HK-2 (cell line): ENCODE measurements around the gene SLC39A11.

ENCODE experiments used
- DNase-seq: peaks from one replicate; pipeline ENCODE4 v3.0.0-alpha.2; 2018; ENCODE audit not compliant: unreplicated experiment

Gene SLC39A11

DNA sequence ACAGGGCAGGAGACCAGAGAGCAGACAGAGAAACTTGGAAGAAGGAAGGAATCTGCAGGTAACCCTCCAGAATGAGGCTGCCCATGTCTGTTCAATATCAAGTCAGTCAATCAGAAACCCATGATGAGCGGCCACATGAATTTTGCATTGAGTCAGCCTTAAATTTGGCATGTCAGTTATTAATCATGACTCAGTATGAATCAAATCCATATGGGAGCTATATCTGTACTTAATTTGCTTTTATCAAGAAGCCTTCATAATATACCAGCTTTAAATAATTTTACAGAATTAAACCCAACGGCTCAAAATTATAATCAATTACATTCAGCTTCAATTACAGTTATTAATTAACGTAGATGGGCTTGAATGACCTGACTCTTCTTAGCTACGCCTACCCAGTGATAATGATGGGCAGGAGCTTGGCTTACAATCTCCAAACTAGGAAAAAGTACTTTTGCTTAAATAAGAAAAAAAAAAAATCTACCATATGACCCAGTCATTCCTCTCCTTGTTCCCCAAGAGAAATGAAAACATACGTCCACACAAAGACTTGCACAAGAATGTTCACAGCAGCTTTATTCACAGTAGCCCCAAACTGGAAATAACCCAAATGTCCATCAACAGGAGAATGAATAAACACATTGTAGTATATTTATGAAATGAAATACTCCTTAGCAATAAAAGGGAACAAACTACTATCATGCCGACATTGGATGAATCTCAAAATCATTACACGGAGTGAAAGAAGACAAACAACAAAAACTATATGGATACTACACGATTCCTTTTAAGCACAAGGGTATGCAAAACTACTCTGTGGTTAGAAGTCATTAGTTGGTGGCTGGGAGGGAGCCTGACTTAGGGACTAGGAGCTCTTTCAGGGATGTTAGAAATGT lies 48.6 kb downstream of the SLC39A11 start:
- no peak for DNase-seq

DNA sequence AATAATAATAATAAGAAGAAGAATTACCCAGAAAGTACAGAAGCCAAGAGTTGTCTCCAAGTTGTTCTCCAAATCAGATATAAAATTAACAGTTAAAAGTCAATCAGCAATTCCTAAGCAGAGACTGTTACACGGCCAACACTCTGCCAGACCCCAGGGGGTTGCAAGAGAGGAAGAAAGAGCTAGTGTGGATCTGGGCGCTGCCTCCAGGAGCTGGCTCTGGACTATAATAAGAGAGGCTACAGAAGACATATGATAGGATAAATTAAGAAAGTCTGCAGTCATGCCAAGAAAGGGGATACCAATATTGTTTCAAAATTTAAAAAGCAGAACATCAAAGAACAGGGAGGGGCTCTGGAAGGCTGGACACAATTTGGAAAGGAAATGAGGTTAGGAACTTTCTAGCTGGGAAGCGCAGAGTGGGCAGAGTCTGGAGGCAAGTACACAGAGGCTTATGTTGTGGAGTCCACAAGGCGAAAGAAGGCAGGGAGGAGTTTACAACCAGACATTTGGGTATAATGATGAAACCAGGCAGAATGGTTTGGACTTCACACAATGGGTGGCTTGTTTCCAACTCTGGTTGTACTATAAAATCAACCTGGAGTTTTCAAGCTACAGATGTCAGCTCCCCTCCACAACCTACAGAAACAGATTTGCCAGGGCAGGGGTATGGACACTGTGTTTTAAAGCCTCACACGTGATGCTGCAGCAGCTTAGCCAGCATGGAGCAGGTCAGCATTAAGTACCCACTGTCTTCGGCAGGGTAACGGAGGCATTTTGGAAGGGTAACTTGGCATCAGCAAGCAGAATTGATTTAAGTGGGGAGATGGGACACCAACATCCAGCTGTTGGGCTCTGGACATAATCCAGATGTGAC lies 49.4 kb downstream of the SLC39A11 start:
- no peak for DNase-seq

DNA sequence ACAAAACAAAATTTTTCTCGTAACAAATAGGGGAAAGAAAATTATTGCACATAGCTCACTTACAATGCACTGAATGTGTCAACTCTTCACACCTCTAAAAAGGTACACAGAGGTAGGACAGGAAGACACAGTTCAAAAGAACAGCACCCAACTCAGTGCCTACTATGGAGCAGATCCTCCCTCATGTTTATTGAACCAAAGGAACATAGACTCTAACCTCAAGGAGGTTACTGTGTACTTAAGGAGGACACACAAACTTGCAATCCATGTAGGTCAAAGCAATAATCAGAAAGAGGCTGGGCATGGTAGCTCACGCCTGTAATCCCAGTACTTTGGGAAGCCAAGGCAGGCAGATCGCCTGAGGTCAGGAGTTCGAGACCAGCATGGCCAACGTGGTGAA lies 50.3 kb downstream of the SLC39A11 start:
- no peak for DNase-seq

DNA sequence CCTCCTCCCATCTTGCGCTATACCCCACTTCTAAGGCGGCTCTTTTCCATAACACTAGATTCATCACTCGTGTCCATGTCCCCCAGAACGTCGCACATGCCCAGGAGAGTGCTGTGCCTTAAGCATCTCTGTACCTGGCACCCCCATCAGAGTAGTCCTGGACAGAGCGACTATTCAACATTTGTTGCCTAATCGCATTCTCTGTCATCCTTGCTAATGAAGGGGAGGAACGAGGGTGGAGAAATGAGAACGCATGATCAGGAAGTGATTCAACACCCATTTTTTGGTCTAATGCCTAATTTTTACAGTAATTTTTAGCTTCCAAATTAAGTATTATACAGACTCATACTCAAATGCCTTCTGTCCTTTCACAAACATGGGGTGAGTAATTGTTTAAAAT lies 53.2 kb downstream of the SLC39A11 start:
- DNase-seq, result no peak

DNA sequence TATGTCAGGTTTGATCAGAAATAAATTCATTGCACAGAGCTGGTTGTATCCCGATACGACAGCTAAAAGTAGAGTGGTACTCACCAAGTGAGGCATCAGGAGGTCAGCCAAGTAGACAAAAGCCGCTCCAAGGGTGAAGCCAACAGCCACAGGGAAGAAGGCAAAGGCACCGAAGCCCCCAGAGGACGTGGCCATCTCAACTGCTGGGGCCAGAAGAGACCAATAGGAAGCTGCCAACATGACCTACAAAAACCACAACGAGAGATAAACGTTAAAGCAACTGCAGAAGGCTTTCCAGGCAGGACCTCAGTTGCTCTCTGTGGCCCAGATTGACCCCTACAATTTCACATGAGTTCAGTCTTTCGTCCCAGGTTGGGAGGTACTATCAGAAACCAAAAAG lies 61.0 kb downstream of the SLC39A11 start:
- no peak for DNase-seq

DNA sequence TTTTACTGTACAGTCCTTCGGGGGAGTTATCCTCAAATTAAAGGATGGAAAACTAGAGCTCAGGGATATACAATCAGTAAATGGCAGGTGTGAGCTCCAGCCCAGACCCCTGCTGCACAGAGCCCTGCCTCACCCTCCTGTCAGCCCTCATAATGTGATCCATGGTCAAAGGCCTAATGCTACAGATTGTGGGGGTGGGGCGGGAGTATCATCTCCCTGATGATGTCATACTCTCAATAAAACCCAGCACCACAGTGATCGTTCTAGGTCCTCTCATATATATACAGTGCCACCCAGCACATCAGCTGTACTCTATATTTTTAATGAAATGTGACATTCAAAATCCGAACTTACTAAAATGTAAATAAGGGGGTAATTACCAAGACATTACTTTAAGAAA lies 61.5 kb downstream of the SLC39A11 start:
- DNase-seq, result no peak

DNA sequence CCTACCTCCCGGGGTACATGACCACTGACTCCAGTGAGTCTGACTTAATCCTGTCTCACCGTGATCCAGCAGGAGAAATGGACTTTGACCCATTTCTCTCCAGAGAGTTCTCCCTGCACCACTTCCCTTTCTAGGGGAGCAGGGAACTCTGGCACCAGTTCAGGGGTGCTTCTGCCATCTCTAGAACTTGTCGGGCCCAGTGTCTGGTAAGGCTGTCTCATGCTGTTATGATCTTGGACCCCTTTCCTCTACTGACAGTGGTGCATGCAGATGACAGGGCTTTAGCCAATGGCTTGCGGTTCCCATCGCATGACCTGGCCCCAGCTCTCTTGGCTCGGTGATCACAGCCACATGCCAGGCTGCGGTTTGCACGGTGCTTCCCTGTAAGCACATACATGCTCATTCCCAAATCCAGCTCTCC lies 62.0 kb downstream of the SLC39A11 start:
- peak; percentile 7 for DNase-seq

DNA sequence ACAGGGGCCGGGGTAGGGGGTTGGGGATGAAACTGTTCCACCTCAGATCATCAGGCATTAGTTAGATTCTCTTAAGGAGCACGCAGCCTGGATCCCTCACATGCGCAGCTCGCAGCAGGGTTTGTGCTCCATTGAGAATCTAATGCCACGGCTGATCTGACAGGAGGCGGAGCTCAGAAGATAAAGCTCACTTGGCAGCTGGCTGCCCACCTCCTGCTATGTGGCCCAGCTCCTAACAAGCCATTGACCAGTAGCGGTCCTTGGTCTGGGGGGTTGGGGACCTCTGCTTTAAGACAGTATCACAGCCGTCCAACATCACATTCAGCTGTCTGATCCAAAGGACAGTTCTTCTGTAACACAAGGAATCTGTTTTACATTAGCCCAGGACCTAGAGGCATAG lies 62.5 kb downstream of the SLC39A11 start:
- no peak for DNase-seq

DNA sequence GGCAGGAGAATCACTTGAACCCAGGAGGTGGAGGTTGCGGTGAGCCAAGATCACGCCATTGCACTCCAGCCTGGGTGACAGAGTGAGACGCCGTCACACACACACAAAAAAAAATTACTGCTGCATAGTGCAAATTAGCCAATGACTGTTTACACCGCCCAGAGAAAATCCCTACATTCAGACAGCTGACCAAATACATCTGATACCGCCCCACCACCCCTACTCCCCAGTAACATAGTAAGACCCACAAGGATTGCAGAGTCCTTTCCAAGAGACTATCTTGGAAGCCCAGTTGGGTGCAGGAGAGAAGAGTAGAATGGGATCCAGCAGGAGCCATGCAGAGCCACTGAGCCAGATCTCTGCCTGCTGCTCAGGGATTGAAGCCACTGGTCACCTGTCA lies 63.5 kb downstream of the SLC39A11 start:
- no peak for DNase-seq

DNA sequence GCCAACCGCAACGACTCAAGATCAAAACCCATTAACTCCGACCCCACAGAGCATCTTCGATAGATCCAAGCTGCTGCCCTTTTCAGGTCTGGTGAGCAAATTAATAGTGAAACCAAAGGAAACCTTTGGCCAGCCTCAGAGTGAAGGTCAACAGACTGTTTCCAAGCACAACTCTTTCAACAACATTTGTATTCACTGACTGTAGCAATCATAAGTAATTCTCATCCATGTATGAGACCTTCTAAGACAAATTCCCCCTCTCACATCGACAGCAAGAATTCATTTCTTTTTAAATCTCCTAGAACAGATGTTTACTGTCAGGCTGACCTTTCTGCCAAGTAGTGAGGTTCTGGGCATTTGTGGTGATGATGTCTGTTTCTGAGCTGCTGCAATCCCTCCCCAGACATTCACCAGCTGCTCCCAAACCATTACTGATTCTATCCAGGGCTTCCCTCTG lies 64.2 kb downstream of the SLC39A11 start:
- DNase-seq, result no peak

DNA sequence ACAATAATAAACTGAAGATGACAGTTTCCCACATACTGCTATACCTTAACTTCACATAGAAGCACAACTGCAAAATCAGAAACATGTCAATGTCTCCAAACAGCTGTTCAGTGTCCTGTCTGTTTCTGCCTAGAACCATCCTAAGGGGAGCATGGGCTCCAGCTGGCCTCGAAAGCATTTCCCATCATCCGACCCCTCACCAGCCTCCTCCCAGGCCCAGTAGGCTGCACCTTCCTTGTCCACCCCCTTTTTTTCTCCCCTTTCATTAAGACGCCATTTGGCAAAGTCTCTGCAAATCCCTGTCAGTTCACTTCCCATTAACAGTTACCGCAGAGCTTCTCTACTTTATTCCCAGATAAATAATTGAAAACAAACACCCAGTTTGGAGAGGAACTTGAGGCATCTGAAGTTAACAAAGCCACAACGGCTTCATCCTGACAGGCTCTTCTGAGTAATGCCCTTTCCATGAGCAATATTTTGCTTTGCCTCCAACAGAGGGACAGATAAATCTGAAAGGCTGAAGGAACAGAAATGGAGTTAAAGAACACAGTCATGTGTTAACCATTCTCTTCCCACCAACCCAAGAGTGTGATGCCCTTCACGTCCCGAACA lies 65.3 kb downstream of the SLC39A11 start:
- DNase-seq, result no peak

DNA sequence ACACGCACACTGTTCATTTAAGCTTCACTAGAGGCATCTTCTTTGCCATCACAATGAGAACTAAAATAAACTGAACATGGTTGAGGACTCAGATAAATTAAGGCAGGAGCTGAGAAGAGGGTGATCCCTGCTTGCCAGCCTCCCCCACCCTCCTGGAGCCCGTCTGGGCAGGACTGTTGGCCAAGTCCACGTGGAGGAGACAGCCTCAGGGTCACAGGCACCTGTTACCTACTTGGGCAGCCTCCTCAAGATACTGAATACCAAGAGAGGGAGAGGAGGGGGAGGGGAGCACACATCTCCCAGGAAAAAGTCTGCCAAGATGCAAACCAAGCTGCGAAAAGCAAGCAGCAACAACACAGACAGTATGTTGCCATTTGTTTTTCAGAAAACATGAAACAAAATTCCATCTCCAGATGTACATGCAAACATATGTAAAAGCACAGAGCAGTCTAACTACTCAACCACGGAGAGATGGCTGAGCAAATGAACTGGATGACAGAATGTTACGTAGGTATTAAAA lies 67.4 kb downstream of the SLC39A11 start:
- no peak for DNase-seq

DNA sequence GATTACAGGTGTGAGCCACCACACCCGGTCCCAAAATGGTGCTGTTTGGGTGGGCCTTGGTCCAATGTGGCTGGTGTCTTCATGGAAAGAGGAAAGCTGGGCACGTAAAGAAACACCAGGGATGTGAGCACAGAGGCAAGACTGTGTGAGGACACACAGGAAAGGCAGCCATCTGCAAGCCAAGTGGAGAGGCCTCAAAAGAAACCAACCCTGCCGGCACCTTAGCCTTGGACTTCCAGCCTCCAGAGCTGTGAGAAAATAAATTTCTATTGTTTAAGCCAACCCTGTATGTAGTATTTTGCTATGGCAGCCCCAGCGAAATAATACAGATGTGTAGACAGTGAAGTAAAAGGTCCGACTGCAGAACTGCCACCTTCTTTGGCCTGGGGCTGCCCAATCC lies 68.7 kb downstream of the SLC39A11 start:
- no peak for DNase-seq

DNA sequence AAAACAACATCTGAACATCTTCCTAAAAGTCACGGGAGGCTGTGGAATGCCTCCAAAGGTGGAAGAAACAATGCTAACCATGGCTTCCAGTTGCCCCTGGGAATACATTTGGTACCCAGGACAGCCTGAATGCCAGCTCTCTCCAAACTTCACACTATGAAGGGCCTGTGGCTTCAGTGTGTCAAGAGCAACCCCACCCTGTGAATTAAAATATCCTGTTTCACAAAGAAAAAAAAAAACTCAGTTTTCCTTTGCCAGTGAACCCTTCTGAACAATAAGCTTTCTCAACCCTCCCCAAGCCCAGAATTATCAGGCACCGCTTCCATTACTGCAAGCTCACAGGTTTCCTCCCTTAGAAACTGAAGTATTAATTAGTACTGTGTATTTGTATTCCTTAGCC lies 69.8 kb downstream of the SLC39A11 start:
- DNase-seq, result no peak

DNA sequence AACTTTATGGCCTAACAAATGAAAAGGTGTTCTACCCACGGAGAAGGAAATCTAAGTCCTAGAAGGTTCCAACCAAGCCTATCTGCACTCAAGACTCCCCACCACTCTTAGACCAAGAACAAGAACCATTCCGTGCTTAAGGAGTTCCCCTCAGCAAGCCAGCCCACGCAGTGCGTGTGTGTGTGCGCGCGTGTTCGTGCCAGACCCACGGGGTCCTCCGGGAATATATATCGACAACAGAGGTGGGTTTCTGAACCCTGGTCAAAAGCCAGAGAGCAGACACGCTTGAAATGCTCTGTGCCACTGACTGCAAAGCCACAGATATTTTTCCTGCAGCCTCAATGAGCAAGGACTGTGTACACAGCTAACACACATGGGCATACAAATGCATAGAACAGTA lies 70.7 kb downstream of the SLC39A11 start:
- no peak for DNase-seq

DNA sequence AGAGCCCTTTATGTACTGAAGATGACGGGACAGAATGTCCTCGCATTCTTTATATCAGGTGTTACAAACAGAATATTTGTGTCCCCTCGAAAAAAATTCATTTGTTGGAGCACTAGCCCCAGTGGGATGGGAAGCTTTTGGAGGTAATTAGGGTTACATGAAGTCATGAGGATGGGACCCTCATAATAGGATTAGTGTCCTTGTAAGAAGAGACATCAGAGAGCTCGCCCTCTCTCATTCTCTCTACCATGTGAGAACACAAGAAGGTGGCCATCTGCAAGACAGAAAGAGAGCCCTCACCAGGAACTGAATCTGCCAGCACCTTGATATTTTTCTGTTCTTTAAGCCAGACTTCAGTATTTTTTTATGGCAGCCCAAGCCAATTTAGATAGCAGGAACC lies 72.4 kb downstream of the SLC39A11 start:
- no peak for DNase-seq

DNA sequence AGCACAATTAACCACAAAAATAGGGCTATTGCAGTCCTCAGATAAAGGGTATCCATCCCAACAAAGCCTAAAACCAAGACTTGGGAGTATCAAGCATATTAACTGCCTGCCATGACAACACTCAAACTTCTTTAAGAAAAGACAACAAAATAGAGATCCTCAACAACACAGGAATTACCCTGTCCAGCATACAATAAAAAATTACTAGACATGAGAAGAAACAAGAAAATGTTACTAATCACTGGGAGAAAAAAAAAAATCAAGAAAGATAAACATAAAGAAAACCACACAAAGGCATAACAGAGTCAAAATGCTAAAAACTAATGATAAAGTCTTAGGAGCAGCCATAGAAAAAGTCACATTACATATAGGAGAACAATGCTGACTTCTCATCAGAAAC lies 73.9 kb downstream of the SLC39A11 start:
- no peak for DNase-seq

DNA sequence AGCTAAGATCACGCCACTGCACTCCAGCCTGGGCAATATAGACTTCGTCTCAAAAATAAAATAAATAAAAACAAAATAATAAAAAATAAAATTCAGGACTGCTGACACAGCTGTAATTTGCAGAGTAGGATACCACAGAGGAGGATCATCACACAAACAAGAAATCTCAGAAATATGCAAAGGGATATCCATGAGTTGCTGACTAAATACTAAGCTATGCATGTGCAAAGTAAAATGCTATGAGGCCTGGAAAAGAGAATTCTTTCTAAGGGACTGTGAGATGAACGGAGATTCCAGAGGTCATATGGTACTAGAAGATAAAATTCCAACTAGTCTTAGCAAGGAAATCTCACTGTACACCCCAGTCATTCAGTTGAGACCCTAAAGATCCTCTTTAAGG lies 74.8 kb downstream of the SLC39A11 start:
- DNase-seq, result no peak

DNA sequence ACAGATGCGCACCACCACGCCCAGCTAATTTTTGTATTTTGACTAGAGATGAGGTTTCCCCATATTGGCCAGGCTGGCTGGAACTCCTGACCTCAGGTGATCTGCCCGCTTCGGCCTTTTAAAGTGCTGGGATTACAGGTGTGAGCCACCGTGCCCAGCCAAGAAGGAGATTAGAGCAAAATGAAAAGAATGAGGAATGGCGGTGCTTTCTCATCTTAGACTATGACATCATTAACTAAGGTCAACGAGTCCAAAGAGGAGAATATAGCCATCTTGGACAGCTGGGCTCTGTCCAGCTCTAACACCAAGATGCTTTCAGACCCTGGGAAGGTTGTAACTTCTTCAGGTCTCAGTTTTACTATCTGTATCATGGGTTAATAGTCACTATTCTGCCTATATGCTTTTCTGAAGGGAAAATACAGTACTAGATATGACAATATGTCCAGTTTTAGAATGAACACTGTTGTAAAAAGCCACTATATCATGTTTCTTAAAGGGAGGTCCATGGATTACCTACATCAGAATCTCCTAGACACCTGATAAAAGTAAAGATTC lies 76.7 kb downstream of the SLC39A11 start:
- DNase-seq, result no peak

DNA sequence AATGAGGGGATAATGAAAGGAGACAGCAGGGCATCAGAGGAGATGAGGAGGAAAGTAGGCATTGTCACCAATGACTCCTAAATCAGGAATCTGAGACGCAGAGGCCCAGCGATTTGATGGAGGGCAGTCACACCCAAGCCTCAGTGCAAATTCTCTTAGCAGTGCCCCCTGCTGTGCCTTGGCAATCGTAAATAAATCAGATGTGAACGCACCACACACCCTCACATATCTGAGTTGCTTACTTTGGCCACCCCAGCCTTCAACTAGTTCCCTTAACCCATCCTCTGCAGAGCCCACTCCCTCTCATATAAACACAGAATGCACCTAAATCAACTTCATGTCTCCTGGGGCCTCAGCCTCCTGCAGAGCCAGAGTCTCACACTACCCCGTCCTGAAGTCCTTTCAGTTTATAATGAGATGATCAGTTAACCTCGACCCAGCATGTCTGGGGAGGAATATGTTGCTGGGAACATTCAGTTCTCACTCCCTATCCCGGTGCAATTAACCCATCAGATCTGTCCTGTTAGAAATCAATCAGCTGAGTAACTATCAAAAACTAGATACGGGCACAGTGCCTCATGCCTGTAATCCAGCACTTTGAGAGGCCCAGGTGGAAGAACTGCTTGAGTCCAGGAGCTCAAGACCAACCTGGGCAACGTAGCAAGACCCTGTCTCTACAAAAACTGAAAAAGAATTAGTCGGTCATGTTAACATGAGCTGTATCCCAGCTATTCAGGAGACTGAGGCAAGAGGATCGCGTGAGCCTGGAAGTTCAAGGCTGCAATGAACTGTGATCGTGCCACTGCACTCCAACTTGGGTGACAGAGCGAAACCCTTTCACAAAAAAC lies 78.4 kb downstream of the SLC39A11 start:
- no peak for DNase-seq

DNA sequence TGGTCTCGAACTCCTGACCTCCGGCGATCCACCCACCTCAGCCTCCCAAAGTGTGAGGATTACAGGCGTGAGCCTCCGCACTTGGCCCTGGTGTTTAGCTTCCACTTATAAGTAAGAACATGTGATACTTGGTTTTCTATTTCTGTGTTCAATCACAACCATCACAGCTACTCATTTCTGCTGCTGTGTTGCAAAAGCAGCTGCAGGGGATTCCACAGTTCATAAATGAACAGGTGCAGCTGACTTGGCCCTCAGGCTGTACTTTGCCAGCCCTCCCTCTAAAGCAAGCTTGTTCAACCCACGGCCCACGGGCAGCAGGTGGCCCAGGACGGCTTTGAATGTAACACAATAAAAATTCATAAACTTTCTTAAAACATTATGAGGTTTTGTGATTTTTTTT lies 79.2 kb downstream of the SLC39A11 start:
- DNase-seq, result no peak
